GM15510 (cell line): ENCODE data around the gene STOML1.

ENCODE experiments used
- POLR2A ChIP-seq: IDR thresholded peaks from 3 replicates; pipeline ENCODE4 v1.6.1; 2011; ENCODE audit warnings: borderline replicate concordance; ENCODE audit not compliant: insufficient read length; ENCODE audit errors: extremely low read depth

STOML1 gene

DNA sequence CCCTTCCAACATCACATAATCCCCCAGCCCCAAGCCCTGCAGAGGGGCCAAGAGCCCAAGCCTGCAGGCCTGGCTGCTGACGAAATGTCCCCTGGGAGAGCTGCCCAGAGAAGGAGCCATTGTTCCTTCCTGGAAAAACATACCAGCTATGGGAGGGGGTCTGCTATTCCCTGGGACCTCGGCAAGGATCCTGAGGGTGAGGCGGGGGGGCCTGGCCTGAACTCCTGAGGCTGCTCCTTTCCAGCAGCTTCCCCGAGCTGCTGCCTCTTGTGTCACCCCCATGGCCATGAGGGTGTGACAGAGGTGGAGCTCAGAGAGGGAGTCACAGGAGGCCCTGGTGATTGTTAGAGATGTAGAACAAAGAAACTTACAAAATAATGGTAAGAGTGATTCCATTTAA is 53.0 kb downstream of the STOML1 start:
- no peak for TF ChIP-seq POLR2A

DNA sequence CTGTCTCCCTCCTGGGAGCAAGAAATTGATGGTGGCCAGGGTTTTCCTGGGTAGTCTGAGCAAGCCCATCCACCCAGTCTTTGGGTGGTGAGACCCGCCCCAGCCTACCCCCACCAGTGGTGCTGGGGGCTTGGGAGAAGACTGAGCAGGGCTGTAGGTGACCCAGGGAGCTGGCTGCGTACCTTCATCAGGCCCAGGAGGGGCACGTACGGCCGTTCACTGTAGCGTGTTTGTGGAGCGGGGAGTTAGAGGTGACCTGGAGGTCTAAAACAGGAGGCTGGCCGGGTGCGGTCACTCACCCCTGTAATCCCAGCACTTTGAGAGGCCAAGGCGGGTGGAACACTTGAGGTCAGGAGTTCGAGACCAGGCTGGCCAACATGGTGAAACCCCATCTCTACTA is 54.4 kb downstream of the STOML1 start:
- no peak for TF ChIP-seq POLR2A

DNA sequence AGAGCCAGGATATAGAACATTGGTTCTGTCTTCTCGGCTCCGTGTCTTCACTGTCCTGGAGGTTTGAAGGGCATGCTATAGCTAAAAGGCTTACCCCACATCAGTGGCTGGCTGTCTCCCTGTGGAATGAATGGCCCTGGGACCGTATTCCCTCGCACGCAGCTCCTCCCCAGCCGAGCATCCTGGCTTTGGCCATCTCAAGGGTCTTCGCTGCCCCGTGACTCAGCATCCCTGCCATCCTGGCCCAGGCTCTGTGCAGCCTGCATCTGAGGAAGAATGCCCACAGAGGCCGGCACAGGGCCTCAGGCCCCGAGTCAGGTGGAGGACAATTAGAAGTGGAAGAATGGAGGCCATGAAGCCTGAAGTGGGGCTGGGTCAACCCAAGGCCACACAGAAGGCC is 54.8 kb downstream of the STOML1 start:
- no peak for TF ChIP-seq POLR2A

DNA sequence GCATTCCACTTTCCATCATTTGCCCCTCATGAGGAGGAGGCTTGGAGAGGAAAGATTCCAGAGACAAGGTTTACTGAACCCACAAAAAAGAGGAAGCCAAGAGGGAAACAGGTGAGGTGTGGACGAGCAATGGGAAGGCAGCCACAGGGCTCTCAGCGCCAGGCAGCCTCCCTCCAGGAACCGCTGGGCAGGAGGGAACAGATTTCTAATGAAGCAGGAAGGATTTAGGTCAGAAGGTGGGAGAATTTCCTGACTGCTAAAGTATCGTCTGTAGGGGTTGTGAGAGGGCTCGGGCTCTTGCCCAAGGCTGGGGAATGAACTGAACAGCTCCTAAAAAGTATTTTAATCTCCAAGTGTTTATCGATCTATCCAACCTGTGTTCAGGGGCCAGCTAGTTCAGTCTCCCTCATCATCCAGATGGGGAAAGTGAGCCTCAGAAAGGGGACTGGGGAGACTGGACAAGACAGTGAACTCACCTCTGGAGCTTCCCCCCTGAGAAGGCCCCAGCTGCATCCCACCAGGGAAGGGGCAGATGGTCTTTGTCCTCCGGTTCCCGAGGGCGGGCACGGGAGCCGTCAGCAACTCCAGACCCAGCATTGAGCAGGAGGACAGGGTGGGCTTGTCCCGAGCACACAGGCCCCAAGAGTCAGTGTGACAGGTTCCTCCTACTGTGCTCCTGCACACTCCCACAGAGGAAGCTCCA is 55.4 kb downstream of the STOML1 start:
- TF ChIP-seq POLR2A, result no peak

DNA sequence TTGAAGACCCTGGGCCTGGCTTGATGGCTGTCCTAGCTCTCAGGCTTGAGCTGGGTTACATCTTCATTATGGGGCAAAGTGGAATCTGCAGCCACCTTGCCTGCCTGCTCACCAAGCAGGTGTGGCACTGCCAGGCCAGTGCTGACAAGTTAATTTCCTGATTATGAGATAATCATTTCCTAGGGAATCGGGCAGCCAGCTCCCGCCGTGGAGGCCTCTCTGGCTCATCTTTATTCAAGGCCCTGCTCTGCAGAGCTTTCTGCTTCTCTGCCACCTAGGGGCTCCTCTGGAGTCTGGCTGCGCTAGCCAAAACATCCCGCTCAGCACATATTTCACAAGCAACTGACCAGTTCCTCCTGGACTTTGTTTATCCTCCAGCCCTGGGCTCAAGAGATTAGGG is 55.9 kb downstream of the STOML1 start:
- no peak for TF ChIP-seq POLR2A

DNA sequence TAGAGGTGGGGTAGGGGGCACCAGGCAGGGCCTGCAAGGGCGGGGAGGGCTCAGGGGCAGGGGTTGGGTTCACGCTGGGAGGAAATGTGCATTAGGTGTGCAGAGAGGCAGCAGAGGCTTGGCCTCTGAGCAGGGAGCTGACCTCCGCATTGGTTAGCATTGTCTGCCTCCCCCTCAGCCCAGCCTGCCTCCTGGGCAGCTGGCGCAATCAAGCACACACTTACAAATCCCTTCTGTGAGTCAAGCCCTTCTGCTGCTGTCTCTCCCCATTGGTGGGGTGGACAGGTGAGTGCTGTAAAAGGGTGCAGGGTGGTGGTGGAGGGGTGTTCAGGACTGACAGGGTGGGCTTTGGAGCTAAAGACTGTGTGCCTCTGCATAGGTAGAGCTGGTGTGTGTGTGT is 56.5 kb downstream of the STOML1 start:
- TF ChIP-seq POLR2A, result no peak

DNA sequence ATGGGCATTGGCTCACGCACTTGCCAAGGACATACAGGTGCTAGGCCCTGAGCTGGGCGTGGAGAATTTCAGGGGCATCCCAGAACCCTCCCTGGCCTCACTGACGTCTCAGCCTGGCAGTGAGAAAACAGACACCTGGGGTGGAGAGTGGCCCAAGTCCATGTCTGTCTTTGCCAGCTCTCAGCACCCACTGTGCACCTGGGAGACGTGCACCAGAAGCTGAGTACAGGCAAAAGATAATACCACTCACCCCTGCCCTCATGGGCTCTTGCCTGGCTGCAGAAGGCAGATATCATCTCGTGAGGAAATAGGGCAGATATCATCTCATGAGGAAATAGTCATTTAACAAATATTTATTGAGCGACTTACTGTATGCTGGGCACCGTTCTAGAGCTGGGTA is 57.8 kb downstream of the STOML1 start:
- no peak for TF ChIP-seq POLR2A

DNA sequence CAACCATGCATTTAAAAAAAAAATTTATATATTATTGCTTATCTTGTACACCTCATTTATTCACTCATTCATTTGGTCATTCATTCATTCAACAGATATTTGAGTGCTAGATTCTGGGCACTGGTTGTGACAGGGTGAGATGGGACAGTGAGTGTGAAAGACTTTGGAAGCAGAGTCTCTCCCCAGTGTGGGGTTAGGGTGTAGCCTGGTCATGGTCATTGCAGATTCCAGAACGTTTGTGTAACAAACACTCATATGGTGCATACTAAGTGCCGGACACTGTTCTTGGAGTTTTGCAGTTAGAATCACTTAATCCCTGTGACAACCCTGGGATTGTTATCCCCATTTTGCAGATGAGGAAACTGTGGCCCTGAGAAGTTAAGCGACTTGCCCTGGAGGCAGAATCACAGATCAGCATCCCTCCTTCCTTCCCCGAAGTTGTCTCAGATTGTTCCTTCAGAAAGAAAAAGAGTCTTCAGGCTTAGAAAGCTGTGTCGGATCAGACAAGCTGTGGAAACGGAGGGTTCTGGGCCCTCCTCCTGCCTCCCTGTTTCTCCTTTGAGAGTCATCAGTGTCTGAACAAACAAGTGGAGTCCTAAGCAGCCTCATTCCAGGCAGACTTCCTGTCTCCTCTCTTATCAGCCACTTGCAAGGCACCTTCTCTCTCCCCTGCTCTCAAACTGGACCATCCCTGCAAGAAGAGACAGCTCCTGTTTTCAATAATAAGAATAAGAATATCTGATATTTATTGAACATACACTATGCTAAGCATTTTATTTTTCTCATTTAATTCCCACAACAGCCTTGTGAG is 59.5 kb downstream of the STOML1 start:
- TF ChIP-seq POLR2A, result no peak

DNA sequence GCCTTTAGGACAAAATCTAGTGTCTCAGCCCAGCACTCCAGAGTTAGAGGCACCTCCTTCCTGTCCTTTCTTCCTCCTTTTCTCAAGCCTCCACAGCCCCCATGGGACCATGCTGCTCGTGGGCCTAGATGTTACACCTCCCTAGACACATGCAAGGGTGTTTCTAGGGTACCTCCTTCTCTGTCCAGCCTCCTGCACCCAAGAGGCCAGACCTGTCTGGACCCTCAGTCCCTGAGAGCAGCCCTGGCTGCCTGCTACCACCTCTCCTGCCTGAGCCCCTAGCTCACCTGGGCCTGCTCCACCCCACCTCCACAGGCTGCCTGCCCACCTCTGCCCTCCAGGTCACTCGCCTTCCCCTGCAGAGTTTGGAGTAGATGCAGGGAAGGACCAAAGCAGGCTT is 60.7 kb downstream of the STOML1 start:
- TF ChIP-seq POLR2A, result no peak

DNA sequence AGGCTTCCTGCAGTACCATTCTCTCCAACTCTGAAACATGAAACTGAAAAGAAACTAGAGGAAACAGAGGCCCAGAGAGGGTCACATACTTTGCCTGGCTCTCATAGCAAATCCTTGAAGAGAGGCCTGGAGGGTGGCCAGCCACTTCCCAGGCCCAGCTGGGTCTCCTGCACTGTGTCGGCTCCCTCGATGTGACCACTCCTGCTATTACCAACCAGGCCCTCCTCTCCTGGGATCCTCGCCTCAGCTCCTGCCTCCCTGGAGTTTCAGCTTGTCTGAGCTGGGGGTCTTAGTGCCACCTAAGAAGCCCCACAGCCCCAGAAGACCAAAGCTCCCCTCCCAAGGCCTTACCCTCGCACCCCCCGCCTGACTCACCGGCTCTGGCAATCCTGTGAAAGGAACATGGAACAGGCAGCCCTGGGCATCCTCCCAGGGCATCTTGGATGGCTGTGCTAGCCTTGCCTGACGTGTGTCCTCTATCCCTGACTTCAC is 61.3 kb downstream of the STOML1 start:
- no peak for TF ChIP-seq POLR2A

DNA sequence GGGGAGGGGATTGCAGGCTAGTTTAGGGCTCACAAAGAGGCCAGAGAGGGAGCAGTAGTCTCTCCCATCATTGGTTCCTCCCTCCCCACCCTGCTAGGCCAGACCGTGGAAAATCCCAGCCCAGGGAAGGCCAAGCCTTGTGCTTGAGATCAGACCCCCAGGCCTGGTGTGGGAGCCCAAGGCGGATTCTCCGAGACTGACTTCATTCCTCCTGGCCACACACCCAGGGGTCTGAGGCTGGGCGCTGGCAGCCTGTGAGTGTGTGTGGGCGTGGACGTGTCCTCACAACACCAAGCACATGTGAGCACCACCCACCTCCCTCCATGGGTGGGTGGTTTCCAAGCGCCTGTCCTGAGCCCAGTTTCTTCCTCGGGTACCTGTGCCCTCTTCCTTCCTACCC is 61.7 kb downstream of the STOML1 start:
- TF ChIP-seq POLR2A, result no peak

DNA sequence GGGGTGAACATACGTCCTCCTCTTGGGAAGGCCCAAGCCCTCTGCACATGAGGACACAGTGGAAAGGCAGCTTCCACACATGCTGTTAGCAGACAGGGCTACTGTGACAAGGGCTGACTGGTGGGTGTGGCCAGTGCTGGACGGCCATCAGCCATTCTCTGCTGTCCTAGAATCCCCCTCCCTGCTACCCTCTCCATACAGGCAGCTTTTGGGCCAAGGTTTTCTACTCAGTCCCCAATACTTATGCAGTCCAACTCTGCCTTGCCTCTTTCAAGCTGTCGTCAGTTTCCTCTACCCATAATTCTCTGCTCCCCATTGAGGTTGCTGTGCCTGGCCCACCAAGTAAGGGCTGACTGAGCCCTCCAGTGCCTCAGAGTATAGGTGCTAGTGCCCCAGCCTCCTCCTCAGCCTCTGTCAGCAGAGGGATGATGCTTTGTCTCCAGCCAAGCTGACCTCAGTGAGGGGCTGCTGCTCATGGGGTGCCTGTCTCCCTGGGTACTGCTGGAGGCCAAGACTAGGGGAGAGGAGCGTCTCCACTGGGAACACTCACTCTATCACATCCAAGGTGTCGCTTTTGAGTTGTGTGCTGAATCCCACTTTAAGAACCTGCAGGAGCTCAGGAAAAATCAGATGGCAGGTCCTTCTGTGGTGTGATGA is 63.0 kb downstream of the STOML1 start:
- TF ChIP-seq POLR2A, result no peak
